RWPE2 (cell line): Measurements from ENCODE around the gene WNT4.

Source experiments
- ATAC-seq: fragments of 200-7000 bp; cut with Tn5 transposase; 3 replicates; pipeline ENCODE4 v1.9.1; 2021; ENCODE audit warnings: low read depth
- DNase-seq: peaks from one replicate; pipeline ENCODE4 v3.0.0-alpha.2; 2020; ENCODE audit warnings: low spot score
- H3K27ac ChIP-seq: fragments of 450-650 bp; 2 replicates; pipeline ENCODE4 v1.5.1; 2017; ENCODE audit warnings: mild to moderate bottlenecking; ENCODE audit not compliant: poor library complexity, severe bottlenecking
- H3K27me3 ChIP-seq: fragments of 250-450 bp; sonication (Bioruptor Pico); 2 replicates; pipeline ENCODE4 v1.5.1; 2021; ENCODE audit warnings: mild to moderate bottlenecking, moderate library complexity; ENCODE audit not compliant: insufficient read depth, poor library complexity, severe bottlenecking
- H3K36me3 ChIP-seq: fragments of 250-450 bp; sonication (Bioruptor Pico); 2 replicates; pipeline ENCODE4 v1.5.1; 2020; ENCODE audit warnings: low read depth, mild to moderate bottlenecking, moderate library complexity
- H3K4me1 ChIP-seq: fragments of 250-450 bp; sonication (Bioruptor Pico); 2 replicates; pipeline ENCODE4 v1.5.1; 2021; ENCODE audit warnings: mild to moderate bottlenecking, moderate library complexity; ENCODE audit not compliant: insufficient read depth, poor library complexity, severe bottlenecking
- H3K4me3 ChIP-seq: fragments of 250-450 bp; sonication (Bioruptor Pico); 2 replicates; pipeline ENCODE4 v1.5.1; 2021; ENCODE audit warnings: mild to moderate bottlenecking, moderate library complexity; ENCODE audit not compliant: severe bottlenecking
- H3K9me3 ChIP-seq: fragments of 250-450 bp; sonication (Bioruptor Pico); 2 replicates; pipeline ENCODE4 v1.5.1; 2021; ENCODE audit warnings: mild to moderate bottlenecking, moderate library complexity; ENCODE audit not compliant: severe bottlenecking
- TF ChIP-seq, protein P1 (sequence below): fragments of 450-650 bp; IDR thresholded peaks from one replicate; pipeline ENCODE4 v1.5.1; 2017; ENCODE audit warnings: mild to moderate bottlenecking, moderate library complexity; ENCODE audit not compliant: poor library complexity, severe bottlenecking

The WNT4 gene

DNA sequence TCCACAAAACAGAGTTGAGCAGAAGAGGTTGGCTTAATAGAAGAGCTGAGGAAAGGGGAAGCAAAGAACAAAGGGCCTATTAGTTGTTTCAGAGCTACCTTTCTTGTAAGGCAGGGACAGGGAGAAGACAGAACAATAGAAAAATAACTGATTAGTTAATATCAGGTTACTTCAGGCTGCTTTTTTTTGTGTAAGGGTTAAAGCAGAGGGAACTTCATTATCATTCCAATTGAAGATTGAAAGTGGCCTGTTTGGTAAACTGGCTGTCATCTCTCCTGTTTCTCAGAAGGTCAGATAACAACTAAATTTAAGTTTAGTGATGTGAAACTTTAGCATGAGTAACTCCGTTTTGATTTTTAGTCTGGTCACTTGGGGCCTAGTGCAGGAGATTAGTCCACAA lies 68.1 kb downstream of the WNT4 start:
- TF ChIP-seq, protein P1, sequence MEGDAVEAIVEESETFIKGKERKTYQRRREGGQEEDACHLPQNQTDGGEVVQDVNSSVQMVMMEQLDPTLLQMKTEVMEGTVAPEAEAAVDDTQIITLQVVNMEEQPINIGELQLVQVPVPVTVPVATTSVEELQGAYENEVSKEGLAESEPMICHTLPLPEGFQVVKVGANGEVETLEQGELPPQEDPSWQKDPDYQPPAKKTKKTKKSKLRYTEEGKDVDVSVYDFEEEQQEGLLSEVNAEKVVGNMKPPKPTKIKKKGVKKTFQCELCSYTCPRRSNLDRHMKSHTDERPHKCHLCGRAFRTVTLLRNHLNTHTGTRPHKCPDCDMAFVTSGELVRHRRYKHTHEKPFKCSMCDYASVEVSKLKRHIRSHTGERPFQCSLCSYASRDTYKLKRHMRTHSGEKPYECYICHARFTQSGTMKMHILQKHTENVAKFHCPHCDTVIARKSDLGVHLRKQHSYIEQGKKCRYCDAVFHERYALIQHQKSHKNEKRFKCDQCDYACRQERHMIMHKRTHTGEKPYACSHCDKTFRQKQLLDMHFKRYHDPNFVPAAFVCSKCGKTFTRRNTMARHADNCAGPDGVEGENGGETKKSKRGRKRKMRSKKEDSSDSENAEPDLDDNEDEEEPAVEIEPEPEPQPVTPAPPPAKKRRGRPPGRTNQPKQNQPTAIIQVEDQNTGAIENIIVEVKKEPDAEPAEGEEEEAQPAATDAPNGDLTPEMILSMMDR = no peak
- Histone ChIP-seq H3K27me3 (no peaks in the 10 kb centered on the region), H3K4me1 (peaks cover 7% of the 10 kb centered on the region), H3K27ac (no peak overlapping the region), H3K4me3 (no peak overlapping the region), H3K36me3 (peaks cover 85% of the 10 kb centered on the region), H3K9me3 (peaks cover 4% of the 10 kb centered on the region)
- ATAC-seq (no peak; the same call in 2 of the 3 replicates), DNase-seq (no peak)

DNA sequence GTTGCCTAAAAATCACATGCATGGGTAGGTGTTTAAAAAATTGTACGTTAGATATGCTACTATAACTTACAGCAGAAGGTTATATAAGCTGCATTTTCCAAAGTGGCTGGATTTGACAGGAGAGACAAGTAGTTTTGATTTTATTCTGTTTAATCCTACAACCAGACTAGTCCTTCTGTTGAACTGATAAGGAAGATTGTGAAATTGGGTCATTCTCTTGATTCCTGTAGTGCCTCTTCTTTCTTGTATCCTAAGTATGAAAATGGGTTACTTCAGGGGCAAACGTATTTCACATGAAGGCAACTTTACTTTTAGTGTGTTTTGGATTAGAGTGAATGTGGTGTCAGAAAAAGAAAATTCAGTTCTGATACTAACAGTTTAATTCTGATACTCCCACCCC lies 71.4 kb downstream of the WNT4 start:
- peaks cover 28% of the 10 kb centered on the region for H3K4me1 ChIP-seq
- no peak for DNase-seq
- H3K9me3 ChIP-seq = peaks cover 4% of the 10 kb centered on the region
- no peak overlapping the region for H3K4me3 ChIP-seq
- no peaks in the 10 kb centered on the region for H3K27me3 ChIP-seq
- TF ChIP-seq, protein P1 = no peak
- ATAC-seq = no peak
- H3K36me3 ChIP-seq = peaks cover 64% of the 10 kb centered on the region
- no peak overlapping the region for H3K27ac ChIP-seq
